PFSK-1 (cell line): Measurements from ENCODE around the gene IL17RD.

Experiments
- POLR2AphosphoS5 ChIP-seq: IDR thresholded peaks from 2 replicates; pipeline ENCODE4 v1.6.1; 2012; ENCODE audit warnings: low read depth, mild to moderate bottlenecking, control low read depth, low read length, moderate library complexity
- REST ChIP-seq, 2 experiments: IDR thresholded peaks; 2 replicates each; pipeline versions ENCODE4 v1.6.1 to v1.8.0; 2011 to 2012; ENCODE audit warnings: low read depth in 2 of 2, low read length in 2 of 2, control low read depth in 1 of 2, inconsistent platforms in 1 of 2, mild to moderate bottlenecking in 1 of 2, moderate library complexity in 1 of 2; ENCODE audit not compliant: insufficient read depth in 1 of 2
- TAF1 ChIP-seq: IDR thresholded peaks from 2 replicates; pipeline ENCODE4 v1.6.1; 2012; ENCODE audit warnings: low read length, control low read depth, borderline replicate concordance; ENCODE audit not compliant: insufficient read depth

DNA sequence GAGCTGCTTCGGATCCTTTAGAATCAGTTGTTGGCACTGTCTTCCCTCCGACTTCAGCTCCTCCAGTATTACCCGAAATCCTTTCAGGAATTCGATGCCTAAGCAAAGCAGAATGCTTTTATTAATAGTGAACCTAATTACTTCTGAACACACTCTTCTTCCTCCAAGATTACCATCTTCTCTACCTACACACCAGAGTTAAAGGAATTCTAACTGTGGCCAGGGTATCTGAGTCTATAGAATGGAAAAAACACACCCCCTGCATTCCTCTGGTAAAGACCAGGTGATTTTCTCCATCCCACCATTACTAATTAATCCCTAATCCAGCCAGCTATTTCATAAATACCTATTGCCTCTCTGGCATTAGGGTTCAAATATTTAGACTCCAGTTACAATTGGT is 54.9 kb downstream of the IL17RD start:
- no peak for TF ChIP-seq POLR2AphosphoS5
- no peak for TF ChIP-seq TAF1
- no peak for TF ChIP-seq REST (IDR thresholded peaks at IDR 0.05; ENCODE audit: insufficient read depth in 1 of 2, low read depth in 2 of 2, low read length in 2 of 2)
